GM19455 (cell line): Measurements from ENCODE around the gene UBL4A.

Source experiments
- ATAC-seq: cut with Tn5 transposase; IDR thresholded peaks from one replicate; pipeline ENCODE4 v1.9.1; 2021; ENCODE audit not compliant: unreplicated experiment

Gene UBL4A

GRCh38 chrX:154484255-154485149 is 1.9 kb downstream of the UBL4A start:
- no peak for ATAC-seq

GRCh38 chrX:154483325-154483724 is 3.1 kb downstream of the UBL4A start:
- no peak for ATAC-seq

GRCh38 chrX:154482786-154483185 is 3.6 kb downstream of the UBL4A start:
- no peak for ATAC-seq

- no peak for ATAC-seq
Measured at GRCh38 chrX:154481911-154482601, 4.4 kb downstream of the UBL4A start.

DNA sequence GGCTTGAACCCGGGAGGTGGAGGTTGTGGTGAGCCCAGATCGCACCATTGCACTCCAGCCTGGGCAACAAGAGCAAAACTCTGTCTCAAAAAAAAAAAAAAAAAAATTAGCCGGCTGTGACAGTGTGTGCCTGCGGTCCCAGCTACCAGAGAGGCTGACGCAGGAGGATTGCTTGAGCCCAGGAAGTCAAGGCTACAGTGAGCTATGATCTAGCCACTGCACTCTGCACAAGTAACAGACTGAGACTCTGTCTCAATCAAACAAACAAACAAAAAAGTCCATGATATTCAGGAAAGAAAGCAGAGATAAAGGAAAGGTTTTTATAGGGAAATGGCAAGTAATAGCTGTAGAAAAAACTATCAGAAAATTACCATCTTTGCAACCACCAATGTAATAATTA is 5.2 kb downstream of the UBL4A start:
- ATAC-seq: no peak

DNA sequence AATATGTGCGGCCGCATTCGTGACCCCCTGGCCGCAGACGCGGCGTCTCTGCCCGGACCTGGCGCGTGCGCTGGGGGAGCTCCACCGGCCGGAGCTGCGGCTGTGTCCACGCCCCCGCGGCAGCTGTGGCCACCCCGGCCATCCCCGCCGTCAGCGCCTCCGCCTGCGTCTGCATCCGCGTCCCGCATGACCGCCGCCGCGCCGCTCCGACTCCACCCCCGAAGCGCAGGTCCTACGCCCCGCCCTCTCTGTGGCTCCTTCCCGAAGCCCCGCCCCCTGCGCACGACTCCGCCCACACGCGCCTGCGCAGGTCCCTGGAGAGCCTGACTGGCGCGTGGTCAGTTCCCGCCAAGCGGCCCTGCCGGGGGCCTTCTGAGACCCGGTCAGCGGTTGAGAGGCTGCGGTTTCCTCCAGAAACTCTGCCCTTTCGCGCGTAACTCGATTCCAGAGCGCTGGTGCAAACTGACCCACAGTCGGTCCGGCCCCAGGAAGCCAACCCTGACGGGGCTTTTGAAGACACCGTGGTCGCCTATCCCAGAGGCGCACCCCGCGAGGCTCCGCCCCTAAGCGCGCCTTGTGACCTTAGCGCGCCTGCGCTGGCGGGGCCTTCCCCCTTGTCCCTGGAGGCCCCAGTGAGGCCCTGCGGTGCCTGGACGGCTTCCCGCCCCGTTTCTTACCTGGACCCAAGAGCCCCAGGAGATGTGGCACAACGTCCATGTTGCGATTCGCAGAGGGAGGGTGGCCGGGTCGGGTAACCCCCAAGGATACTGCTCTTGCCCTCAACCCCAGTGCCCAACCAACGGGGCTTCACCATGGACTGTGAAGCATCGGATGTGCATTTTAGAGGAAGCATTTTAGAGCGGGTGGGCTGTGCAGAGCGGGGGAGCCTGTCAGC is 7.4 kb downstream of the UBL4A start, which contains the start of gene LAGE3:
Gene LAGE3 (minus strand): TSS at position 554 of the 895 bp plus-strand sequence. CDS start 366 bp downstream, at position 188.
- peak; percentile 87 for ATAC-seq

GRCh38 chrX:154477891-154478477 is 8.4 kb downstream of the UBL4A start:
- no peak for ATAC-seq

GRCh38 chrX:154476821-154477220 is 9.6 kb downstream of the UBL4A start:
- no peak for ATAC-seq

DNA sequence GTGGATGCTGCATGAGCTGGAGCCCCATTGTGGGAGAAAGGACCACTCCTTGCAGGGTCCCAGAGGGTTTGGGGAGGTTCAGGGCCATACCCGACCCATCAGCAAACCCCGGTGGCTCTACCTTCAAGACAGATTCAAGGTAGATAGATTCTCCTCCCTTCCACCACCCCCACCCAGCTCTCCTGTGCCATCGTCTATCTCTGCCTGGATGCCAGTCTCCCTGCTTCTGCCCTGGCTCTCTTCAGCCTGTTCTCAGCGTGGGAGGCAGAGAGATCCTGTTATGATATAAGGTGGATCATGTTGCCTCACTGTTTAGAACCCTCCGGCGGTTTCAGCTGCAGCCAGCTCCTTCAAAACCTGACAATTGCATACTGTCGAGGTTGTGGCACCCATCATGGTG is 12.7 kb downstream of the UBL4A start:
- no peak for ATAC-seq

DNA sequence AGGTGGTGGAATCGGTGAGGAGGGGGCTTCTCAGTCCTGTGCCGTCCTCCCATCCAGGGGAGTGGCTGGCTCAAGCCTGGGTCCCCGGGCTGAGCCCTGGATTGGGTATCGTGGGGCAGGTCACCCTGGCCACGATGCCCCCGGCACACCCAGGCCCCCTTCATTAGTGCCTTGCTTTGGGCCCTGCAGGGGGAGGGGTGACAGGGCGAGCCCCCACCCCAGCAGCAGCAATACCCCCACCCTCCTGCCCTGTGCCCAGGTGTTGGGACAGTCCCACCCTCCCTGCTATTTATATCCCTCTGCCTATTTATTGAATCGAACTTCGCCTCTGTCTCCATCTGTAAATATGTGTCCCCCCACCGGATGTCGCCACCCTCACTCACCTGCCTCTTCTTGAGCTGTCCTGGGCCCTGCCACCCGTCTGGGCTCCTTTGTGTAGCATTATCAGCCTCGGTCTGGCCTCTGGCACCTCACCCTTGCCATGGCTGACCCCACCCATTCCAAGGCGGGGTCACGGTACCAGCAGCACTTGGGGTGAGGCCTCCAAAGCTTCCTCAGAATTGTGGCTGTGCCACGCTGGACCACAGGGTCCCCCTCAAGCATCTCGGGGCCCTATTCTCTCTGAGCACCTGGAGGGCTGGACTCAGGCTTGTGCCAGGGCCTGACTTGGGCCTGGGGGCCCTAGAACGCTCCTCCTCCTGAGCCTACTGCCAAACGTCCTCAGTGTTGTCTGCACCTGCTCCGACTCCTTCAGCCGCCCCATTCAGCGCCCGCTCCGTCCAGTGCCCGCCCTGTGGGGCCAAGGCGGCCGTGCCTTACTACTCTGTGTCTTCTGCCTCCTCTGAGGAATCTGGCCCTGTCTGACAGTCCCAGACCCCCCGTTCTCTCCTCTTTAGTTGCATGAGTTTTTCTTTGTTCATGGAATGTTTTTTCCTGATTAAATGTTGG is 13.5 kb downstream of the UBL4A start:
- no peak for ATAC-seq

- ATAC-seq: no peak
Measured at GRCh38 chrX:154471839-154472684, 14.4 kb downstream of the UBL4A start.

GRCh38 chrX:154470914-154471568 is 15.4 kb downstream of the UBL4A start:
- no peak for ATAC-seq

- ATAC-seq: no peak
Measured at GRCh38 chrX:154470434-154470833, 16.0 kb downstream of the UBL4A start.

DNA sequence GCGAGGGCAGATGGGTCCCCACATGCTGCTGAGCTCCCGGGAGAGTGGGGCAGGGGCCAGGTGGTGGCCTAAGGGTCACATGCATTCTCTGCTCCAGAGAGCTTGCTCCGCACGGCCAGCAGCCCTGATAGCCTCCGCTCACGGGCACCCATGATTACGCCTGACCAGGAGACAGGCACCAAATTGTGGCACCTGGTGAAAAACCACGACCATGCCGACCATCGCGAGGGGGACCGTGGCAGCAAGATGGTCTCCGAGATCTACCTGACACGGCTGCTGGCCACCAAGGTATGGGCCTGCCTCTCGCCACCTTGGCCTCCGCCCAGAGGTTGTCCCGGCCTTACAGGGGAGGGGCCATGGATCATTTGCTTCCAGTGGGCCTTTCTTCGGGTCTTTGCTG is 16.5 kb downstream of the UBL4A start:
- no peak for ATAC-seq

- ATAC-seq: no peak
Measured at GRCh38 chrX:154469114-154469513, 17.3 kb downstream of the UBL4A start.

GRCh38 chrX:154468217-154468616 is 18.2 kb downstream of the UBL4A start:
- no peak for ATAC-seq

DNA sequence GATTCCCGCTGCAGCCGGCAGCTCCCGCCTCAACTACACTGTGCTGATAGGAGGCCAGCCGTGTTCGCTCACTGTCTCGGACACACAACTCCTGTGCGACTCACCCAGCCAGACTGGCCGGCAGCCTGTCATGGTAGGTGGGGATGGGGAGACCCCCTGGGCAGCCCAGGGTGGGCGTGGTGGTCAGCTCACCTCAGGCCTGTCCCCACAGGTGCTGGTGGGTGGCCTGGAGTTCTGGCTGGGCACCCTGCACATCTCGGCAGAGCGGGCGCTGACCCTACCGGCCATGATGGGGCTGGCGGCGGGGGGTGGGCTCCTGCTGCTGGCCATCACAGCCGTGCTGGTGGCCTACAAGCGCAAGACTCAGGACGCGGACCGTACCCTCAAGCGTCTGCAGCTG is 18.9 kb downstream of the UBL4A start:
- ATAC-seq: no peak

- ATAC-seq: no peak
Measured at GRCh38 chrX:154466907-154467306, 19.5 kb downstream of the UBL4A start.
